Esophagus muscularis mucosa (tissue), 4 donors: ENCODE results near the gene RPLP1. TPM values are rescaled to one million over a fixed set of nuclear protein-coding genes. Genes with fewer than 3 reads are reported as not detected.
A peak's percentile ranks its signal among the peaks of the same experiment; 100 is the strongest.

Experiments
- DNase-seq: peaks from one replicate; pipeline ENCODE4 v3.0.0-alpha.2; 2017; ENCODE audit errors: extremely low spot score
- H3K27ac ChIP-seq, 4 donors: fragments of 200-600 bp; sonication (generic); replicated peaks in 1 of 4; 1 replicate in 3 of 4; 2 replicates in 1 of 4; pipeline ENCODE4 v1.5.1; 2016 to 2019; ENCODE audit warnings: mild to moderate bottlenecking in 1 of 4
- H3K27me3 ChIP-seq, 4 donors: fragments of 200-600 bp; sonication (generic); one replicate each; pipeline versions ENCODE4 v1.5.1 to v1.6.0; 2016 to 2019
- H3K36me3 ChIP-seq, 4 donors: fragments of 200-600 bp; sonication (generic); one replicate each; pipeline ENCODE4 v1.5.1; 2016 to 2019
- H3K4me1 ChIP-seq, 4 donors: fragments of 200-600 bp; sonication (generic); one replicate each; pipeline ENCODE4 v1.5.1; 2016 to 2019
- H3K4me3 ChIP-seq, 4 donors: fragments of 200-600 bp; sonication (generic); 1 replicate in 2 of 4; 2 replicates in 2 of 4; pipeline ENCODE4 v1.5.1; 2016 to 2019; ENCODE audit warnings: mild to moderate bottlenecking in 4 of 4, moderate library complexity in 1 of 4
- H3K9me3 ChIP-seq, 4 donors: fragments of 200-600 bp; sonication (generic); 1 replicate in 3 of 4; 2 replicates in 1 of 4; pipeline ENCODE4 v1.5.1; 2016 to 2019
- EP300 ChIP-seq: sonication (generic); formaldehyde crosslinking; IDR thresholded peaks from one replicate; pipeline ENCODE4 v1.6.1; 2017; ENCODE audit warnings: antibody characterized with exemption
- POLR2A ChIP-seq: fragments of 450-650 bp; IDR thresholded peaks from one replicate; pipeline ENCODE4 v1.6.1; 2017; ENCODE audit warnings: antibody characterized with exemption, moderate library complexity, mild to moderate bottlenecking, low read depth
- POLR2AphosphoS5 ChIP-seq, 2 donors: sonication (generic); formaldehyde crosslinking; IDR thresholded peaks; one replicate each; pipeline ENCODE4 v1.6.1; 2017; ENCODE audit warnings: antibody characterized with exemption in 2 of 2
- WGBS: methylation state at CpG from one replicate; pipeline ENCODE4 v1.1.5; 2018; 5-methylcytosine and 5-hydroxymethylcytosine counted together
- intact Hi-C: fragments of 100-400 bp; cut with DNase I; formaldehyde crosslinking; loops from one replicate; pipeline ENCODE4 v1.15.1; 2023
- total RNA-seq, 4 donors: library from RNA; depleted of rRNA; stranded (reverse); fragments of >200 nt; gene quantifications; one replicate each; pipeline versions ENCODE4 v1.1.0 to v1.2.1, GENCODE V29; 2016
- TF ChIP-seq, protein P1 (sequence below), 3 experiments: fragments of 200-600 bp in 2 of 3; fragments of 450-650 bp in 1 of 3; sonication (generic) in 2 of 3; IDR thresholded peaks; one replicate each; pipeline ENCODE4 v1.5.1; 2017 to 2019; ENCODE audit warnings: antibody characterized with exemption in 3 of 3, mild to moderate bottlenecking in 2 of 3, moderate library complexity in 1 of 3

Gene RPLP1
- total RNA-seq, result 100 to 1,000 TPM; 460 to 623 (median 514) TPM

DNA sequence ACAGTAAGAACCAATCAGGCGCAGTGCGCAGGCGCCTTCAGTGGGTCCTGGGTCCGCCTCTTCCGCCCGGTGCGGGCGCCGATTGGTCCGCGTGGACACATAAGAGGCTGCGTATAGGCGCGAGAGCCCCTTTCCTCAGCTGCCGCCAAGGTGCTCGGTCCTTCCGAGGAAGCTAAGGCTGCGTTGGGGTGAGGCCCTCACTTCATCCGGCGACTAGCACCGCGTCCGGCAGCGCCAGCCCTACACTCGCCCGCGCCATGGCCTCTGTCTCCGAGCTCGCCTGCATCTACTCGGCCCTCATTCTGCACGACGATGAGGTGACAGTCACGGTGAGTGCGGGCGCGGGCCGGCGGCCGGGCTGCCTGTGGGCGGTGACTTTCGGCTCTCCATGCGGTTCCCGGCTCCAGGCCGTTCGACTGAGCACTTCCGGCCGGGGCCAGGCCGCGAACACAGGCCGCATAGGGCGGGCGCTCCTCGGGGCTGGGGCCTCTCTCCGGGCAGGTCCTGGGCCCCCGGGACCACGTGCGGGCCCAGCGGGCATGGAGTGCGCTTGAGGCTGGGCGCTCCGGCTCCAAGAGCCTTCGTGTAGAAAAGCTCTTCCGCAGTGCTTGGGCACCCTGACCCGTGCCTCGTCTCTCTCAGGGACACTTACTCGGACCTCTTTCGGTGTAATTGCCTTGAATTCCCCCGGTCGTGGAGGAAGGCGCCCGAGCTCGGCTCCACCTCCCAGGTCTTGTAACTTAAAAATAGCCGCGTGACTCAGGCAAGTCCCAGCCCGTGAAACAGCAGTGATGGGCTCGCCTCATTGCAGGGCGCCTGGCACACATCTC lies at the start of gene RPLP1:
Gene RPLP1 (plus strand): TSS at position 127 of the 830 bp plus-strand sequence. CDS start 131 bp downstream, at position 258.
- peak; percentile 99 for DNase-seq
- TF ChIP-seq, protein P1, sequence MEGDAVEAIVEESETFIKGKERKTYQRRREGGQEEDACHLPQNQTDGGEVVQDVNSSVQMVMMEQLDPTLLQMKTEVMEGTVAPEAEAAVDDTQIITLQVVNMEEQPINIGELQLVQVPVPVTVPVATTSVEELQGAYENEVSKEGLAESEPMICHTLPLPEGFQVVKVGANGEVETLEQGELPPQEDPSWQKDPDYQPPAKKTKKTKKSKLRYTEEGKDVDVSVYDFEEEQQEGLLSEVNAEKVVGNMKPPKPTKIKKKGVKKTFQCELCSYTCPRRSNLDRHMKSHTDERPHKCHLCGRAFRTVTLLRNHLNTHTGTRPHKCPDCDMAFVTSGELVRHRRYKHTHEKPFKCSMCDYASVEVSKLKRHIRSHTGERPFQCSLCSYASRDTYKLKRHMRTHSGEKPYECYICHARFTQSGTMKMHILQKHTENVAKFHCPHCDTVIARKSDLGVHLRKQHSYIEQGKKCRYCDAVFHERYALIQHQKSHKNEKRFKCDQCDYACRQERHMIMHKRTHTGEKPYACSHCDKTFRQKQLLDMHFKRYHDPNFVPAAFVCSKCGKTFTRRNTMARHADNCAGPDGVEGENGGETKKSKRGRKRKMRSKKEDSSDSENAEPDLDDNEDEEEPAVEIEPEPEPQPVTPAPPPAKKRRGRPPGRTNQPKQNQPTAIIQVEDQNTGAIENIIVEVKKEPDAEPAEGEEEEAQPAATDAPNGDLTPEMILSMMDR (IDR thresholded peaks at IDR 0.05), result no peak
- TF ChIP-seq POLR2A, result peak; percentile 93
- peak; percentile 95 to 99 for TF ChIP-seq POLR2AphosphoS5 (IDR thresholded peaks at IDR 0.05)
- H3K4me3 ChIP-seq, result peak within 1 kb of the TSS; percentile 71 to 87 (median 82)
- WGBS, result 0% methylated on average over 17 of the region's 77 CpGs
- peaks cover 28 to 43% (median 32%) of the 10 kb centered on the region in 4 donors for H3K4me1 ChIP-seq
- H3K36me3 ChIP-seq, result peaks cover 0 to 38% (median 29%) of the 10 kb centered on the region in 4 donors
- H3K27ac ChIP-seq, result peak within 1 kb of the TSS; percentile 84 to 96 (median 93)
- H3K27me3 ChIP-seq, result no peaks in the 10 kb centered on the region
- no peaks in the 10 kb centered on the region for H3K9me3 ChIP-seq
- intact Hi-C loops, result loop anchor here (1.0 to 5.0 kb wide), 3 partner anchors 9 to 636 kb away; no protein-coding TSS in a partner anchor

DNA sequence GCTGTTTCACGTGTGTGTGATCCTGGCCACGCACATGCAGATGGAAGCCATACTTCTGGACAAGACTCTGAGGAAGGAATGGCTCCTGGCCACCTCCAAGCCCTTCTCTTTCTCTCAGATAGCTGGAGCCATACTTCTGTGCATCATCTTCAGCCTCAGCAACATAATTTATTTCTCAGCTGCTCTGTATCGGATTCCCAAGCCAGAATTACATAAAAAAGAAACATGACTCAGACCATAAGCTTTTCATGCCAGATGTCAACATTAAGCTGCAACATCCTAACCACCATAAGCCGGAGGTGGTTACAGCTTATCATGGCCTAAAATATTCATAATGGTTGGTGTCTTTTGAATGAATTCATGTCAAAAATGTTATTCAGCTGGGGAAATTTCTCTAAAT lies 49.0 kb upstream of the RPLP1 start:
- Histone ChIP-seq H3K4me3 (no peak overlapping the region), H3K36me3 (no peaks in the 10 kb centered on the region), H3K27ac (no peak overlapping the region), H3K27me3 (no peaks in the 10 kb centered on the region), H3K4me1 (no peaks in the 10 kb centered on the region), H3K9me3 (no peaks in the 10 kb centered on the region)
- no peak for DNase-seq
- intact Hi-C loops, result no loop called here
- no peak for TF ChIP-seq POLR2A
- TF ChIP-seq EP300, result no peak
- no peak for TF ChIP-seq POLR2AphosphoS5 (IDR thresholded peaks at IDR 0.05)
- TF ChIP-seq, protein P1 (IDR thresholded peaks at IDR 0.05), result no peak
- 55% methylated on average over 4 of the region's 4 CpGs for WGBS

DNA sequence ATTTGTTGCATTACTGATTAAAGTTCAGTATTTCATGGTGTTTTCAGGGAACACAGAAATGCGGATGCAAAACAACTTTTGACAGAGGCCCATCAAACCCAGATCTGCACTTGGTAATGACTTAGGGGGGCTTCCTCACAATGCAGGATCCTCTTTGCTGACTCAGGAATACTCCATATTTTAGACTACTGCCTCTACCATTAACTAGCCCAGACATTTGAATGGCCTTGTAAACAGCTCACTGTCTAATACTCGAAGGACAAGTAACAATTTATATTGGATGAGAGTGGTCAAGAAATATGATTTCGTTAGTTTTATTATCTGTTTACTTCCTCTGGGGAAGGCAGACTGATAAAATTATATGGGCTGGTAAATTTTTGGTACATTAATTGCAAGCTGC lies 47.5 kb upstream of the RPLP1 start:
- 64% methylated on average over 3 of the region's 3 CpGs for WGBS
- H3K4me3 ChIP-seq, result no peak overlapping the region
- intact Hi-C loops, result no loop called here
- no peaks in the 10 kb centered on the region for H3K36me3 ChIP-seq
- H3K27ac ChIP-seq, result no peak overlapping the region
- H3K9me3 ChIP-seq, result no peaks in the 10 kb centered on the region
- H3K27me3 ChIP-seq, result no peaks in the 10 kb centered on the region
- no peak for DNase-seq
- TF ChIP-seq EP300 (no peak), POLR2AphosphoS5 (IDR thresholded peaks at IDR 0.05) (no peak)
- TF ChIP-seq, protein P1 (IDR thresholded peaks at IDR 0.05), result no peak
- H3K4me1 ChIP-seq, result no peaks in the 10 kb centered on the region

DNA sequence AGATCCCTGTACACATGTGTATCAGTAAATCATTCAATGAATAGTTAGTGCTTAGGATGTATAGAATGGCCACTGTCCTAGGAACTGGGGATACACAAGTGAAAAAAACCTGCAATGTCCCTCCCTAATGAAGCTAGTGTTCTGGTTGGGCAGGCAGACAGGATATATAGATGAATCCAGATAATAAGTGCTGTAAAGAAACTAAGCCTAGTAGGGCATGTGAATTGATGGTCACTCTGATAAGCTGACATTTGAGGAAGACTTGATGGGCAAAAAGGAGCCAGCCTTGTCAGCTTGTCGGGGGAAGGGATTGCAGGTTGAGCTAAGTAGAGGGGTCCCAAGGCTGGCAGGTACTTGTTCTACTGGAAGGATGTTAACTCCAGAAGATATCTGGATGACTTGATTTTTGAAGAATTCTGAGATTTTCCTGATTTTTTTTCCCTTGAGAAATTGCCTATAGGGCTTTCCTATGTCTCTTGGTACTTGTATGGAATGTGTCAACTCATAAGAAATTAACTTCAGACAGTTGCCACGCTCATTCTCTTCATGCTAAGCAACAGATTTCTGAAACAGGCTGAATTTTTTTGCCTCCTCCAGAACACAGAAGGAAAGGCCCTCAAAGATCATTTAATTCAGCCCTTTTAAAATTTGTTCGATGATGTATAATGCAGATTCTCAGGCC lies 44.8 kb upstream of the RPLP1 start:
- H3K36me3 ChIP-seq, result no peaks in the 10 kb centered on the region
- TF ChIP-seq POLR2A (no peak), POLR2AphosphoS5 (IDR thresholded peaks at IDR 0.05) (no peak), EP300 (no peak)
- TF ChIP-seq, protein P1 (IDR thresholded peaks at IDR 0.05), result no peak
- H3K9me3 ChIP-seq, result no peaks in the 10 kb centered on the region
- H3K4me1 ChIP-seq, result no peaks in the 10 kb centered on the region
- H3K27me3 ChIP-seq, result no peaks in the 10 kb centered on the region
- no peak overlapping the region for H3K4me3 ChIP-seq
- no peak overlapping the region for H3K27ac ChIP-seq
- no peak for DNase-seq
- intact Hi-C loops, result no loop called here
- 92% methylated on average over 3 of the region's 3 CpGs for WGBS
